ACC112 (cell line): Measurements from ENCODE around the gene MAPK8IP1.
"Not testable (repeated sequence)": the region's sequence is repeated elsewhere in the genome, so short reads cannot be mapped to it uniquely, and the experiment has no call there.

ENCODE experiments used
- H2AFZ ChIP-seq: fragments of 200-600 bp; sonication (generic); one replicate; pipeline ENCODE4 v1.6.0; 2017; ENCODE audit warnings: antibody characterized with exemption, low read length; ENCODE audit not compliant: unreplicated experiment
- H3K27ac ChIP-seq: fragments of 200-600 bp; sonication (generic); 2 replicates; pipeline ENCODE4 v1.5.1; 2014; ENCODE audit warnings: low read depth, mild to moderate bottlenecking, antibody characterized with exemption, low read length, moderate library complexity
- H3K27me3 ChIP-seq: fragments of 200-600 bp; sonication (generic); 2 replicates; pipeline ENCODE4 v1.6.1; 2014; ENCODE audit warnings: mild to moderate bottlenecking, antibody characterized with exemption, low read length, moderate library complexity, mixed read lengths; ENCODE audit not compliant: insufficient read depth
- H3K36me3 ChIP-seq: fragments of 200-600 bp; sonication (generic); 2 replicates; pipeline ENCODE4 v1.6.1; 2016; ENCODE audit warnings: mild to moderate bottlenecking, antibody characterized with exemption, low read length, moderate library complexity, mixed read lengths; ENCODE audit not compliant: insufficient read depth
- H3K4me1 ChIP-seq: fragments of 200-600 bp; sonication (generic); one replicate; pipeline ENCODE4 v1.6.1; 2016; ENCODE audit warnings: low read length, mixed read lengths; ENCODE audit not compliant: insufficient read depth, unreplicated experiment, control insufficient read depth
- H3K4me3 ChIP-seq: fragments of 200-600 bp; sonication (generic); 2 replicates; pipeline ENCODE4 v1.5.1; 2014; ENCODE audit warnings: mild to moderate bottlenecking, low read depth, low read length
- H3K79me2 ChIP-seq: fragments of 200-600 bp; sonication (generic); one replicate; pipeline ENCODE4 v1.6.0; 2016; ENCODE audit warnings: low read length; ENCODE audit not compliant: control insufficient read depth, unreplicated experiment, insufficient read depth

The MAPK8IP1 gene

GRCh38 chr11:45885274-45885920 lies at the start of gene MAPK8IP1:
Gene MAPK8IP1, plus strand, starts transcription at chr11:45885651. Its CDS starts 170 bp downstream, at chr11:45885821.
- H3K27me3 ChIP-seq, result peaks cover 17% of the 10 kb centered on the region
- no peak within 1 kb of the TSS for H2AFZ ChIP-seq
- peak within 1 kb of the TSS; percentile 67 for H3K4me3 ChIP-seq
- peaks cover 18% of the 10 kb centered on the region for H3K4me1 ChIP-seq
- no peaks in the 10 kb centered on the region for H3K36me3 ChIP-seq
- no peaks in the 10 kb centered on the region for H3K79me2 ChIP-seq
- no peak within 1 kb of the TSS for H3K27ac ChIP-seq

GRCh38 chr11:45839204-45839603 lies 46.2 kb upstream of the MAPK8IP1 start:
- H3K4me3 ChIP-seq, result no peak overlapping the region
- H3K36me3 ChIP-seq, result no peaks in the 10 kb centered on the region
- H2AFZ ChIP-seq, result no peak overlapping the region
- H3K4me1 ChIP-seq, result peaks cover 3% of the 10 kb centered on the region
- H3K27me3 ChIP-seq, result peaks cover 8% of the 10 kb centered on the region
- no peak overlapping the region for H3K27ac ChIP-seq
- H3K79me2 ChIP-seq, result no peaks in the 10 kb centered on the region

- H2AFZ ChIP-seq, H3K27me3 ChIP-seq, H3K36me3 ChIP-seq, H3K79me2 ChIP-seq, H3K4me1 ChIP-seq, H3K27ac ChIP-seq, H3K4me3 ChIP-seq: not testable (repeated sequence)
Measured at GRCh38 chr11:45840251-45840650, 45.2 kb upstream of the MAPK8IP1 start.

- Histone ChIP-seq H3K27ac (peak overlapping the region; percentile 5; the same call in 1 of the 2 replicates), H3K79me2 (peaks cover 3% of the 10 kb centered on the region), H2AFZ (peak overlapping the region; percentile 65), H3K4me1 (peaks cover 10% of the 10 kb centered on the region), H3K27me3 (no peaks in the 10 kb centered on the region), H3K4me3 (peak overlapping the region; percentile 52), H3K36me3 (no peaks in the 10 kb centered on the region)
Measured at GRCh38 chr11:45843158-45843924, 42.1 kb upstream of the MAPK8IP1 start.

- no peaks in the 10 kb centered on the region for H3K27me3 ChIP-seq
- H3K4me1 ChIP-seq, result peaks cover 17% of the 10 kb centered on the region
- H3K36me3 ChIP-seq, result no peaks in the 10 kb centered on the region
- H3K79me2 ChIP-seq, result peaks cover 14% of the 10 kb centered on the region
- no peak overlapping the region for H2AFZ ChIP-seq
- no peak overlapping the region for H3K27ac ChIP-seq
- no peak overlapping the region for H3K4me3 ChIP-seq
Measured at GRCh38 chr11:45844822-45845578, 40.5 kb upstream of the MAPK8IP1 start.

GRCh38 chr11:45846174-45846675 lies 39.2 kb upstream of the MAPK8IP1 start:
- peaks cover 14% of the 10 kb centered on the region for H3K79me2 ChIP-seq
- H3K36me3 ChIP-seq, result no peaks in the 10 kb centered on the region
- peak overlapping the region; percentile 49 for H2AFZ ChIP-seq
- no peaks in the 10 kb centered on the region for H3K27me3 ChIP-seq
- peak overlapping the region; percentile 72; the same call in 1 of the 2 replicates for H3K27ac ChIP-seq
- peaks cover 17% of the 10 kb centered on the region for H3K4me1 ChIP-seq
- 0 out of 2 replicates have a peak overlapping the region, but pooled peaks have one; percentile 36 for H3K4me3 ChIP-seq

GRCh38 chr11:45846974-45847910 lies 38.2 kb upstream of the MAPK8IP1 start, which contains the start of gene CRY2:
Gene CRY2, plus strand, starts transcription at chr11:45847475. Its CDS starts 16 bp downstream, at chr11:45847491.
- peaks cover 18% of the 10 kb centered on the region for H3K79me2 ChIP-seq
- H3K27ac ChIP-seq, result peak within 1 kb of the TSS; percentile 73
- H2AFZ ChIP-seq, result peak within 1 kb of the TSS; percentile 88
- H3K4me1 ChIP-seq, result peaks cover 17% of the 10 kb centered on the region
- H3K27me3 ChIP-seq, result no peaks in the 10 kb centered on the region
- H3K36me3 ChIP-seq, result no peaks in the 10 kb centered on the region
- H3K4me3 ChIP-seq, result peak within 1 kb of the TSS; percentile 92

GRCh38 chr11:45847911-45848316 lies 37.5 kb upstream of the MAPK8IP1 start:
- Histone ChIP-seq H3K79me2 (peaks cover 24% of the 10 kb centered on the region), H3K4me1 (peaks cover 15% of the 10 kb centered on the region), H3K27me3 (no peaks in the 10 kb centered on the region), H3K4me3 (peak overlapping the region; percentile 92), H3K36me3 (no peaks in the 10 kb centered on the region), H2AFZ (peak overlapping the region; percentile 88), H3K27ac (peak overlapping the region; percentile 73; the same call in 1 of the 2 replicates)

GRCh38 chr11:45848654-45849081 lies 36.8 kb upstream of the MAPK8IP1 start:
- Histone ChIP-seq H3K4me1 (peaks cover 14% of the 10 kb centered on the region), H3K4me3 (peak overlapping the region; percentile 92), H3K79me2 (peaks cover 28% of the 10 kb centered on the region), H3K36me3 (no peaks in the 10 kb centered on the region), H3K27me3 (no peaks in the 10 kb centered on the region), H3K27ac (no peak overlapping the region), H2AFZ (no peak overlapping the region)
